ENCODE results near the gene OR4C13. TPM values are rescaled to one million over a fixed set of nuclear protein-coding genes. Genes with fewer than 3 reads are reported as not detected.
"Not testable (repeated sequence)": the region's sequence is repeated elsewhere in the genome, so short reads cannot be mapped to it uniquely, and the experiment has no call there.

The OR4C13 gene
- total RNA-seq = not detected
- long read RNA-seq, donor 1 = 0 reads
- long read RNA-seq, donor 2 = 0 reads

GRCh38 chr11:49952091-49952490 is at the start of gene OR4C13:
OR4C13 (plus strand) TSS chr11:49952391; CDS start chr11:49952423, 32 bp downstream.
- ATAC-seq (no peak), DNase-seq (no peak)
- intact Hi-C loops (cut with DNase I, micrococcal nuclease) = no loop called here
- H3K4me3 ChIP-seq = no peak within 1 kb of the TSS
- no peaks in the 10 kb centered on the region for H3K36me3 ChIP-seq (ENCODE audit: low read depth)
- H3K9me3 ChIP-seq = peaks cover 37% of the 10 kb centered on the region
- TF ChIP-seq CTCF (IDR thresholded peaks at IDR 0.05) = no peak
- H3K4me1 ChIP-seq (ENCODE audit: low read depth) = no peaks in the 10 kb centered on the region

GRCh38 chr11:49911516-49911915 is 40.7 kb upstream of the OR4C13 start:
- H3K36me3 ChIP-seq (ENCODE audit: low read depth); ATAC-seq; DNase-seq; intact Hi-C loops (cut with DNase I, micrococcal nuclease); H3K4me1 ChIP-seq (ENCODE audit: low read depth); H3K4me3 ChIP-seq: not testable (repeated sequence)
- H3K9me3 ChIP-seq = peaks cover 36% of the 10 kb centered on the region

- ATAC-seq; DNase-seq; intact Hi-C loops (cut with DNase I, micrococcal nuclease); H3K4me3 ChIP-seq; H3K4me1 ChIP-seq (ENCODE audit: low read depth); H3K36me3 ChIP-seq (ENCODE audit: low read depth): not testable (repeated sequence)
- H3K9me3 ChIP-seq = peaks cover 35% of the 10 kb centered on the region
Observed at GRCh38 chr11:49948701-49949100, 3.5 kb upstream of the OR4C13 start.

GRCh38 chr11:49973439-49973838 is 21.2 kb downstream of the OR4C13 start:
- H3K4me3 ChIP-seq; H3K36me3 ChIP-seq (ENCODE audit: low read depth); ATAC-seq; intact Hi-C loops (cut with DNase I, micrococcal nuclease); DNase-seq; H3K4me1 ChIP-seq (ENCODE audit: low read depth): not testable (repeated sequence)
- H3K9me3 ChIP-seq = peaks cover 24% of the 10 kb centered on the region

GRCh38 chr11:49982435-49982834 is 30.2 kb downstream of the OR4C13 start, which contains the start of gene OR4C12:
OR4C12 (minus strand) TSS chr11:49982535; CDS start chr11:49982501, 34 bp downstream.
- H3K4me3 ChIP-seq; intact Hi-C loops (cut with DNase I, micrococcal nuclease); DNase-seq; ATAC-seq; H3K36me3 ChIP-seq (ENCODE audit: low read depth); H3K4me1 ChIP-seq (ENCODE audit: low read depth): not testable (repeated sequence)
- H3K9me3 ChIP-seq = peaks cover 12% of the 10 kb centered on the region

GRCh38 chr11:49995565-49995964 is 43.4 kb downstream of the OR4C13 start:
- DNase-seq (peak in 1 of 3 donors; percentile 40), ATAC-seq (no peak)

More at GRCh38 chr11:49995565-49995964, 43.4 kb downstream of the OR4C13 start:
- intact Hi-C loops (cut with DNase I, micrococcal nuclease) = no loop called here
- H3K36me3 ChIP-seq (ENCODE audit: low read depth) = no peaks in the 10 kb centered on the region
- H3K4me1 ChIP-seq (ENCODE audit: low read depth) = no peaks in the 10 kb centered on the region
- no peak for TF ChIP-seq CTCF (IDR thresholded peaks at IDR 0.05)
- H3K9me3 ChIP-seq = peaks cover 27% of the 10 kb centered on the region
- no peak overlapping the region for H3K4me3 ChIP-seq

Other genes starting within 250 kb of the OR4C13 start
- gene OR4C12, start 30.1 kb downstream of the OR4C13 start, total RNA-seq = not detected
- gene OR4C45, start 80.5 kb downstream of the OR4C13 start, total RNA-seq = not detected

All from mucosa of descending colon (tissue), 3 donors.